Measurements from ENCODE around the gene IFI27L1.

DNA sequence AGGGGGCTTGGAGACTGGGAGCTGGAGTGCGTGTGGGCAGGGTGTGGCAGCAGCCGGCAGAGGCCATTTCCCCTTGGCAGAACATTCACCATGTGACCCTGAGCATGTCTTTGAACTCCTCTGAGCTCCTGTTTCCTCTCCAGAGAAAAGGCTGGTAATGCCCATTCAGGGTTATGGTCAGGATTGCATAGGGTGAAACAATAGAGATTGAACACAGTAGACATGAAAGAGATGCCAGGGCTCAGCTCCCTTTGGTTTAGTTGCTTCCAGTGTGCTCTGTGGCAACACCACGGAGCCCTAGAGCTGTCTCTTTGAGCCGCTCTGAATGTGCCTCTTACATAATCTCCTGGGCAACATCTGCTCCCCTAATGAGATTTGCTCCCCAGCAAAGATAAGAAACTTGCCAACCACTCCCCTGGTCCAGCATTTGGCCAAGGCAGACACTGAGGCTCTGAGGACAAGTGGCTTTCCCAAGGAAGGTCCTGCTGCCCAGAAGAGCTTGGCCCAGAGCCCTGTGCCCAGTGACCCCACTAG is 34.0 kb downstream of the IFI27L1 start:
- TF ChIP-seq, protein P1, sequence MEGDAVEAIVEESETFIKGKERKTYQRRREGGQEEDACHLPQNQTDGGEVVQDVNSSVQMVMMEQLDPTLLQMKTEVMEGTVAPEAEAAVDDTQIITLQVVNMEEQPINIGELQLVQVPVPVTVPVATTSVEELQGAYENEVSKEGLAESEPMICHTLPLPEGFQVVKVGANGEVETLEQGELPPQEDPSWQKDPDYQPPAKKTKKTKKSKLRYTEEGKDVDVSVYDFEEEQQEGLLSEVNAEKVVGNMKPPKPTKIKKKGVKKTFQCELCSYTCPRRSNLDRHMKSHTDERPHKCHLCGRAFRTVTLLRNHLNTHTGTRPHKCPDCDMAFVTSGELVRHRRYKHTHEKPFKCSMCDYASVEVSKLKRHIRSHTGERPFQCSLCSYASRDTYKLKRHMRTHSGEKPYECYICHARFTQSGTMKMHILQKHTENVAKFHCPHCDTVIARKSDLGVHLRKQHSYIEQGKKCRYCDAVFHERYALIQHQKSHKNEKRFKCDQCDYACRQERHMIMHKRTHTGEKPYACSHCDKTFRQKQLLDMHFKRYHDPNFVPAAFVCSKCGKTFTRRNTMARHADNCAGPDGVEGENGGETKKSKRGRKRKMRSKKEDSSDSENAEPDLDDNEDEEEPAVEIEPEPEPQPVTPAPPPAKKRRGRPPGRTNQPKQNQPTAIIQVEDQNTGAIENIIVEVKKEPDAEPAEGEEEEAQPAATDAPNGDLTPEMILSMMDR (conservative IDR thresholded peaks at IDR 0.05) = no peak
- TF ChIP-seq ZFX (IDR thresholded peaks at IDR 0.05) = no peak

Measured in C4-2B (cell line).